Left forelimb (tissue), 1 donor: ENCODE data around the gene DPF3.

Experiments
- DNase-seq: peaks from one replicate; pipeline ENCODE4 v3.0.0-alpha.2; 2018; ENCODE audit warnings: low spot score

The DPF3 gene

GRCh38 chr14:72904840-72905561, 11.1 kb upstream of the DPF3 start:
- no peak for DNase-seq

- DNase-seq = no peak
Observed at GRCh38 chr14:72904218-72904617, 10.3 kb upstream of the DPF3 start.

- no peak for DNase-seq
Observed at GRCh38 chr14:72903716-72904115, 9.8 kb upstream of the DPF3 start.

GRCh38 chr14:72902801-72903530, 9.1 kb upstream of the DPF3 start:
- no peak for DNase-seq

GRCh38 chr14:72901361-72901760, 7.5 kb upstream of the DPF3 start:
- no peak for DNase-seq

GRCh38 chr14:72898448-72898847, 4.5 kb upstream of the DPF3 start:
- DNase-seq = no peak

GRCh38 chr14:72894623-72895378, 900 bp upstream of the DPF3 start:
- peak; percentile 54 for DNase-seq

GRCh38 chr14:72894323-72894622, 372 bp upstream of the DPF3 start:
- no peak for DNase-seq

GRCh38 chr14:72892879-72893635, 844 bp downstream of the DPF3 start:
- DNase-seq = peak; percentile 67

- peak; percentile 64 for DNase-seq
Observed at GRCh38 chr14:72892103-72892878, 1.6 kb downstream of the DPF3 start.

GRCh38 chr14:72891666-72892102, 2.2 kb downstream of the DPF3 start:
- DNase-seq = no peak

- DNase-seq = peak; percentile 25
Observed at GRCh38 chr14:72889366-72889765, 4.5 kb downstream of the DPF3 start.

- DNase-seq = no peak
Observed at GRCh38 chr14:72888636-72889201, 5.2 kb downstream of the DPF3 start.

GRCh38 chr14:72888192-72888591, 5.7 kb downstream of the DPF3 start:
- no peak for DNase-seq

GRCh38 chr14:72887514-72887913, 6.4 kb downstream of the DPF3 start:
- no peak for DNase-seq

- peak; percentile 40 for DNase-seq
Observed at GRCh38 chr14:72884386-72884785, 9.5 kb downstream of the DPF3 start.

- peak; percentile 36 for DNase-seq
Observed at GRCh38 chr14:72883961-72884360, 9.9 kb downstream of the DPF3 start.

- DNase-seq = no peak
Observed at GRCh38 chr14:72883109-72883508, 10.8 kb downstream of the DPF3 start.

GRCh38 chr14:72882463-72882862, 11.4 kb downstream of the DPF3 start:
- DNase-seq = no peak

GRCh38 chr14:72882047-72882446, 11.9 kb downstream of the DPF3 start:
- DNase-seq = no peak

GRCh38 chr14:72881543-72881942, 12.4 kb downstream of the DPF3 start:
- DNase-seq = no peak
